Nucleus accumbens (tissue), 56 donors: ENCODE measurements around the gene CNTNAP2.
A peak's percentile ranks its signal among the peaks of the same experiment; 100 is the strongest.

Source experiments
- DNase-seq, 56 donors: peaks; one replicate each; lab custom pipeline; 2025; lab: John Stamatoyannopoulos, UW

Gene CNTNAP2

GRCh38 chr7:148135997-148136396, 2019.4 kb downstream of the CNTNAP2 start:
- DNase-seq = no peak

- peak in 11 of 56 donors; percentile 1 to 36 (median 7) for DNase-seq
Measured at GRCh38 chr7:148142660-148143248, 2026.2 kb downstream of the CNTNAP2 start.

- no peak for DNase-seq
Measured at GRCh38 chr7:148144827-148145226, 2028.2 kb downstream of the CNTNAP2 start.

- no peak for DNase-seq
Measured at GRCh38 chr7:148146346-148146745, 2029.7 kb downstream of the CNTNAP2 start.

- DNase-seq = no peak
Measured at GRCh38 chr7:148147438-148147837, 2030.8 kb downstream of the CNTNAP2 start.

GRCh38 chr7:148148456-148148855, 2031.9 kb downstream of the CNTNAP2 start:
- DNase-seq = no peak

- DNase-seq = no peak
Measured at GRCh38 chr7:148149730-148150129, 2033.1 kb downstream of the CNTNAP2 start.

- DNase-seq = no peak
Measured at GRCh38 chr7:148151778-148152177, 2035.2 kb downstream of the CNTNAP2 start.

GRCh38 chr7:148153616-148154284, 2037.1 kb downstream of the CNTNAP2 start:
- peak in 2 of 56 donors; percentile 7 to 33 for DNase-seq

GRCh38 chr7:148155000-148155399, 2038.4 kb downstream of the CNTNAP2 start:
- DNase-seq = no peak

- no peak for DNase-seq
Measured at GRCh38 chr7:148155826-148156225, 2039.2 kb downstream of the CNTNAP2 start.

- no peak for DNase-seq
Measured at GRCh38 chr7:148156233-148156632, 2039.6 kb downstream of the CNTNAP2 start.

GRCh38 chr7:148159331-148159730, 2042.7 kb downstream of the CNTNAP2 start:
- DNase-seq = no peak

GRCh38 chr7:148161776-148162175, 2045.2 kb downstream of the CNTNAP2 start:
- no peak for DNase-seq

- no peak for DNase-seq
Measured at GRCh38 chr7:148162808-148163207, 2046.2 kb downstream of the CNTNAP2 start.

GRCh38 chr7:148163246-148163645, 2046.6 kb downstream of the CNTNAP2 start:
- DNase-seq = no peak

- no peak for DNase-seq
Measured at GRCh38 chr7:148172920-148173319, 2056.3 kb downstream of the CNTNAP2 start.

- DNase-seq = no peak
Measured at GRCh38 chr7:148173369-148173768, 2056.8 kb downstream of the CNTNAP2 start.

GRCh38 chr7:148174376-148174775, 2057.8 kb downstream of the CNTNAP2 start:
- no peak for DNase-seq

- no peak for DNase-seq
Measured at GRCh38 chr7:148175512-148175911, 2058.9 kb downstream of the CNTNAP2 start.

GRCh38 chr7:148177972-148178371, 2061.4 kb downstream of the CNTNAP2 start:
- DNase-seq = no peak

- DNase-seq = no peak
Measured at GRCh38 chr7:148180075-148180474, 2063.5 kb downstream of the CNTNAP2 start.
